ENCODE measurements around the gene PRPF31.
"Not testable (repeated sequence)": the region's sequence is repeated elsewhere in the genome, so short reads cannot be mapped to it uniquely, and the experiment has no call there.

PRPF31 gene

DNA sequence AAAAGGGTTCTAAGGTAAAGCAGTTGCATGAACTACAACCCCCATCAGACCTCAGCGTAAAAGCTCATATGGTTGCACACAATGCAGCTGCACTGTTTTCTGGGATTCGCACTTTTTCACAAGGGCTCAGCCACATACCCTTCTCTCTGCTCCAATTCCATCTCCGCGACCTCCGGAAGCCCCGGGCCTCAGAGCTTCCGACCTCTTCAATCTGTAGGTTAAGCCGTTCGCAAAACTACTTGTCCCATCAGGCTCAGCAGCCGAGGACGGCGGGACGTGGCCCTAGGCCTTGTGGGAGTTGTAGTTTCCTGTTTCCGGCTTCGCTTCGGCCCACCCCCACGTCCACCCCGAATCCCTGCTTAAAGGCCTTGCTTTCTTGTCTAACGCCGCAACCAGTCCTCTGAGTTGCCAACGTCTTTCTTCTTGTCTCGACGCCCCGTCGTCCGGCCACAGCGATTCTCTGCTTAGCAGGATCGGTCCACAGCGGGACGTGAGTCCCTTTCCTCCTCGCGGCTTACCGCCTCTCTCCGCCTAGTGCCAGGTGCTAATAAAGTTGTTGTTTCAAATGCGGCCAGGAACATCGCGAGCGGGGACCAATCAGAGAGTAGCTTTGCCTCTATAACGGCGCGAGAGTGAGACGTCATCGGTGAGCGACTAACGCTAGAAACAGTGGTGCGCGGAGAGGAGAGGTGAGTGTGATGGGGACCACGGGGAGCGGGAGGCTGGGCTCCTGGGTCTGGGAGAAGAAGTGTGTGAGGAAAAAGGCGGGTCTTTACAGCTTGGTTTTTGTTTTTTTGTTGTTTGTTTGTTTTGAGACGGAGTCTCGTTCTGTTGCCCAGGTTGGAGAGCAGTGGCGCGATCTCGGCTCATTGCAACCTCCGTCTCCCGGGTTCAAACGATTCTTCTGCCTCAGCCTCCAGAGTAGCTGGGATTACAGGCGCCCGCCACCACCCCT is at the start of gene PRPF31, which contains the start of gene TFPT:
Gene PRPF31, plus strand, starts transcription at position 646 of the 955 bp plus-strand sequence. CDS start 2,525 bp downstream, outside the sequence.
Gene TFPT, minus strand, starts transcription at position 549 of the 955 bp plus-strand sequence. Its CDS starts 388 bp downstream, at position 161.
- peak within 1 kb of the TSS; percentile 84 to 94 for H3K4me3 ChIP-seq (ENCODE audit: low read depth in 1 of 2, low read length in 2 of 2)
- H3K27me3 ChIP-seq (ENCODE audit: low read depth, low read length): no peaks in the 10 kb centered on the region
- H3K4me1 ChIP-seq (ENCODE audit: control insufficient read depth in 1 of 2, insufficient read depth in 2 of 2, low read length in 2 of 2): peaks cover 0 to 24% of the 10 kb centered on the region in 2 donors
- H3K36me3 ChIP-seq (ENCODE audit: control insufficient read depth in 1 of 2, insufficient read depth in 2 of 2, low read length in 2 of 2): peaks cover 21 to 29% of the 10 kb centered on the region in 2 donors
- H3K27ac ChIP-seq (ENCODE audit: low read length): peak within 1 kb of the TSS; percentile 99
- H3K9me3 ChIP-seq (ENCODE audit: control insufficient read depth in 1 of 2, low read length in 2 of 2): no peaks in the 10 kb centered on the region

DNA sequence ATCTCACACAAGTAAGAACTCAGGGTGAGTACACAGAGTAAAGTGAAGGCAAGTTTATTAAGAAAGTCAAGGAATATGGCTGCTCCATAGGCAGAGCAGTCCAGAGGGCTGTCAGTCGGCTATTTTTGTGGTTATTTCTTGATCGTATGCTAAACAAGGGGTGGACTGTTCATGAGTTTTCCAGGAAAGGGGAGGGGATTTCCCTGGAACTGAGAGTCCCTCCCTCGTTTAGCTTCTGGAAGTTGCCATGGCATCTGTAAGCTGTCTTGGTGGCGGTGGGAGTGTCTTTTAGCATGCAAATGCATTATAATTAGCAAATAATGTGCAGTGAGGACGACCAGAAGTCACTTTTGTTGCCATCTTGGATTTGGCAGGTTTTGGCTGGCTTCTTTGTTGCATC is 46.1 kb upstream of the PRPF31 start:
- Histone ChIP-seq H3K4me3 (ENCODE audit: low read depth in 1 of 2, low read length in 2 of 2) (no peak overlapping the region), H3K27me3 (ENCODE audit: low read depth, low read length) (no peaks in the 10 kb centered on the region), H3K9me3 (ENCODE audit: control insufficient read depth in 1 of 2, low read length in 2 of 2) (peaks cover 0 to 11% of the 10 kb centered on the region in 2 donors), H3K36me3 (ENCODE audit: control insufficient read depth in 1 of 2, insufficient read depth in 2 of 2, low read length in 2 of 2) (no peaks in the 10 kb centered on the region), H3K4me1 (ENCODE audit: control insufficient read depth in 1 of 2, insufficient read depth in 2 of 2, low read length in 2 of 2) (no peaks in the 10 kb centered on the region), H3K27ac (ENCODE audit: low read length) (no peak overlapping the region)

- H3K27ac ChIP-seq (ENCODE audit: low read length): no peak overlapping the region
- H3K36me3 ChIP-seq (ENCODE audit: control insufficient read depth in 1 of 2, insufficient read depth in 2 of 2, low read length in 2 of 2): no peaks in the 10 kb centered on the region
- H3K9me3 ChIP-seq (ENCODE audit: control insufficient read depth in 1 of 2, low read length in 2 of 2): peaks cover 0 to 11% of the 10 kb centered on the region in 2 donors
- H3K4me3 ChIP-seq (ENCODE audit: low read depth in 1 of 2, low read length in 2 of 2): no peak overlapping the region
- H3K4me1 ChIP-seq (ENCODE audit: control insufficient read depth in 1 of 2, insufficient read depth in 2 of 2, low read length in 2 of 2): no peaks in the 10 kb centered on the region
- H3K27me3 ChIP-seq (ENCODE audit: low read depth, low read length): no peaks in the 10 kb centered on the region
These were observed 41.7 kb upstream of the PRPF31 start for GRCh38 chr19:54073829-54074228.

GRCh38 chr19:54074851-54075250 is 40.7 kb upstream of the PRPF31 start:
- Histone ChIP-seq H3K36me3 (ENCODE audit: control insufficient read depth in 1 of 2, insufficient read depth in 2 of 2, low read length in 2 of 2) (no peaks in the 10 kb centered on the region), H3K4me3 (ENCODE audit: low read depth in 1 of 2, low read length in 2 of 2) (no peak overlapping the region), H3K4me1 (ENCODE audit: control insufficient read depth in 1 of 2, insufficient read depth in 2 of 2, low read length in 2 of 2) (no peaks in the 10 kb centered on the region), H3K27ac (ENCODE audit: low read length) (no peak overlapping the region), H3K27me3 (ENCODE audit: low read depth, low read length) (no peaks in the 10 kb centered on the region), H3K9me3 (ENCODE audit: control insufficient read depth in 1 of 2, low read length in 2 of 2) (peaks cover 0 to 1% of the 10 kb centered on the region in 2 donors)

GRCh38 chr19:54077334-54077733 is 38.2 kb upstream of the PRPF31 start:
- no peaks in the 10 kb centered on the region for H3K27me3 ChIP-seq (ENCODE audit: low read depth, low read length)
- no peak overlapping the region for H3K4me3 ChIP-seq (ENCODE audit: low read depth in 1 of 2, low read length in 2 of 2)
- H3K4me1 ChIP-seq (ENCODE audit: control insufficient read depth in 1 of 2, insufficient read depth in 2 of 2, low read length in 2 of 2): no peaks in the 10 kb centered on the region
- H3K27ac ChIP-seq (ENCODE audit: low read length): no peak overlapping the region
- H3K9me3 ChIP-seq (ENCODE audit: control insufficient read depth in 1 of 2, low read length in 2 of 2): peaks cover 3 to 7% of the 10 kb centered on the region in 2 donors
- H3K36me3 ChIP-seq (ENCODE audit: control insufficient read depth in 1 of 2, insufficient read depth in 2 of 2, low read length in 2 of 2): no peaks in the 10 kb centered on the region

DNA sequence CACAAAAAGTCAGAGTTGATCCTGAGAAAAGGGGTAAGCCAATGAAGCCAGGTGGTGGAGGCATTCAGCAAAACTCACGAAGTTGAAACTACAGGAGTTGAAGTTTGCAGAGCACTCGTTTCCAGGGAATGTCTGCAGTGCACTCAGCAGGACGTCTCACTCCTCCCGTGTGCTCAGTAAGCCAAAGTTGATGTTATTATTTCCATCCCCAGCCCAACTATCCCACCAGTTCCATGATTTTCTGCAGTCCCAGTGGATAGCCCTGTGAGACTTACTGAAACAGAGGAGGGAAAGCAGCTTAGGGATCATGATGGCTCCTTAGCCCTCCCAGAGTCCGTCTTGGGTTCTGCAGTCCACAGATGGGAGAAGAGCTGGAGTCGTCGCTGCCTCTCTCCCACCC is 34.5 kb upstream of the PRPF31 start, which contains the start of gene TARM1:
Gene TARM1, minus strand, starts transcription at position 334 of the 400 bp plus-strand sequence. Its CDS starts 25 bp downstream, at position 309.
- Histone ChIP-seq H3K9me3 (ENCODE audit: control insufficient read depth in 1 of 2, low read length in 2 of 2) (peaks cover 3 to 10% of the 10 kb centered on the region in 2 donors), H3K4me3 (ENCODE audit: low read depth in 1 of 2, low read length in 2 of 2) (no peak within 1 kb of the TSS), H3K4me1 (ENCODE audit: control insufficient read depth in 1 of 2, insufficient read depth in 2 of 2, low read length in 2 of 2) (no peaks in the 10 kb centered on the region), H3K36me3 (ENCODE audit: control insufficient read depth in 1 of 2, insufficient read depth in 2 of 2, low read length in 2 of 2) (no peaks in the 10 kb centered on the region), H3K27me3 (ENCODE audit: low read depth, low read length) (no peaks in the 10 kb centered on the region), H3K27ac (ENCODE audit: low read length) (no peak within 1 kb of the TSS)

GRCh38 chr19:54084410-54084809 is 31.1 kb upstream of the PRPF31 start:
- no peaks in the 10 kb centered on the region for H3K36me3 ChIP-seq (ENCODE audit: control insufficient read depth in 1 of 2, insufficient read depth in 2 of 2, low read length in 2 of 2)
- peaks cover 3 to 10% of the 10 kb centered on the region in 2 donors for H3K9me3 ChIP-seq (ENCODE audit: control insufficient read depth in 1 of 2, low read length in 2 of 2)
- H3K27me3 ChIP-seq (ENCODE audit: low read depth, low read length): no peaks in the 10 kb centered on the region
- no peak overlapping the region for H3K27ac ChIP-seq (ENCODE audit: low read length)
- H3K4me1 ChIP-seq (ENCODE audit: control insufficient read depth in 1 of 2, insufficient read depth in 2 of 2, low read length in 2 of 2): no peaks in the 10 kb centered on the region
- no peak overlapping the region for H3K4me3 ChIP-seq (ENCODE audit: low read depth in 1 of 2, low read length in 2 of 2)

DNA sequence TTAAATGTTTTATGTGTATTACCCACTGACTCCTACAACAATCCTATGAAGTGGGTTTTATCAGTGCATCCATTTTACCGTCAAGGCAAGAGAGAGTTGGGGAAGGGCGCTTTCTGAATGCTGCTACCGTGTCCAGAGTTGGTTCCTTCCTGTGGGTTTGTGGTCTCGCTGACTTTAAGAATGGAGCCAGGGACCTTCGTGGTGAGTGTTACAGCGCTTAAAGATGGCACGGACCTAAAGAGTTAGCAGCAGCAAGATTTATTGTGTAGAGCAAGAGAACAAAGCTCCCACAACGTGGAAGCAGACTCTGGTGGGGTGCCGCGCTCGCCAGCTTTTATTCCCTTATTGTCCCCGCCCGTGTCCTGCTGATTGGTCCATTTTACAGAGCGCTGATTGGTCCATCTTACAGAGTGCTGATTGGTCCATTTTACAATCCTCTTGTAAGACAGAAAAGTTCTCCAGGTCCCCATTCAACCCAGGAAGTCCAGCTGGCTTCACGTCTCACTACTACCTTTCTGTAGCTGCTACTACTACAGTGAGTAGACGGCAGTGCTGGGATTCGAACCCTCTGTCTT is 21.0 kb upstream of the PRPF31 start:
- no peak overlapping the region for H3K27ac ChIP-seq (ENCODE audit: low read length)
- no peaks in the 10 kb centered on the region for H3K27me3 ChIP-seq (ENCODE audit: low read depth, low read length)
- no peaks in the 10 kb centered on the region for H3K36me3 ChIP-seq (ENCODE audit: control insufficient read depth in 1 of 2, insufficient read depth in 2 of 2, low read length in 2 of 2)
- H3K4me1 ChIP-seq (ENCODE audit: control insufficient read depth in 1 of 2, insufficient read depth in 2 of 2, low read length in 2 of 2): peaks cover 0 to 10% of the 10 kb centered on the region in 2 donors
- no peaks in the 10 kb centered on the region for H3K9me3 ChIP-seq (ENCODE audit: control insufficient read depth in 1 of 2, low read length in 2 of 2)
- no peak overlapping the region for H3K4me3 ChIP-seq (ENCODE audit: low read depth in 1 of 2, low read length in 2 of 2)

DNA sequence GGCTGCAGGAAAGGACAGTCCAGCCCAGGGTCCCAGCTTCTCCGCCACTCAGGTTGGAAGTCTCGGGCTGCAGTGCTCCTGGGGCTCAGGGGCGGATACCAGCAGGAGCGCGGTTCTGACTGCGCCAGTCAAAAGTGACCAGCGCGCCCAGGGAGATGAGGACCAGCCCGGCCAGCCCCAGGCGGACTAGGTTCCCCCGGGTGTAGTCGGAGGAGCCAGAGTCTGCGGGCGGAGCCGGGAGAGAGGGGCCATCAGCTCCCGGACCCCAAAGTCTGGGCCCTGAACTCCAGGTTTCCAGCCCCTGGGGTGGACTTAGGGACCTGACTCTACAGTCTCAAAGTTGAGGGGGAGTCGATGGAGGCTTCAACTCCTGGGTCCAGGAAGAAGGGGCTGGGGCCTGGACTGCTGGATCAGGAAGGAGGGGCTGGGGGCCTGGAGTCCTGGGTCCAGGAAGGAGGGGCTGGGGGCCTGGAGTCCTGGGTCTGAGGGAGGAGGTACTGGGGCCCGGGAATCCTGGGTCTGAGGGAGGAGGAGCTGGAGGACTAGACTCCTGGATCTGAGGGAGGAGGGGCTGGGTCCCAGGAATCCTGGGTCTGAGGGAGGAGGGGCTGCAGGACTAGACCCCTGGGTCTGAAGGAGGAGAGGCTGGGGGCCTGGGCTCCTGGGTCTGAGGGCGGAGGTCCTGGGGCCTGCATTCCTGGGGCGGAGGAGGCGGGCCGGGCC is 20.3 kb upstream of the PRPF31 start:
- Histone ChIP-seq H3K4me1 (ENCODE audit: control insufficient read depth in 1 of 2, insufficient read depth in 2 of 2, low read length in 2 of 2) (peaks cover 0 to 10% of the 10 kb centered on the region in 2 donors), H3K9me3 (ENCODE audit: control insufficient read depth in 1 of 2, low read length in 2 of 2) (no peaks in the 10 kb centered on the region), H3K27ac (ENCODE audit: low read length) (no peak overlapping the region), H3K27me3 (ENCODE audit: low read depth, low read length) (no peaks in the 10 kb centered on the region), H3K36me3 (ENCODE audit: control insufficient read depth in 1 of 2, insufficient read depth in 2 of 2, low read length in 2 of 2) (no peaks in the 10 kb centered on the region), H3K4me3 (ENCODE audit: low read depth in 1 of 2, low read length in 2 of 2) (peak overlapping the region in 1 of 2 donors; percentile 59)

GRCh38 chr19:54095859-54096616 is 19.5 kb upstream of the PRPF31 start:
- Histone ChIP-seq H3K4me3 (ENCODE audit: low read depth in 1 of 2, low read length in 2 of 2) (peak overlapping the region; percentile 39 to 59), H3K4me1 (ENCODE audit: control insufficient read depth in 1 of 2, insufficient read depth in 2 of 2, low read length in 2 of 2) (peaks cover 0 to 10% of the 10 kb centered on the region in 2 donors)
- not testable (repeated sequence) for H3K9me3 ChIP-seq (ENCODE audit: control insufficient read depth in 1 of 2, low read length in 2 of 2); H3K27ac ChIP-seq (ENCODE audit: low read length); H3K36me3 ChIP-seq (ENCODE audit: control insufficient read depth in 1 of 2, insufficient read depth in 2 of 2, low read length in 2 of 2); H3K27me3 ChIP-seq (ENCODE audit: low read depth, low read length)
